Lower leg skin (tissue), 3 donors: ENCODE results near the gene KBTBD7.

Experiments used
- POLR2A ChIP-seq, 2 donors: fragments of 450-650 bp; IDR thresholded peaks; one replicate each; pipeline ENCODE4 v1.6.1; 2016 to 2017; ENCODE audit warnings: antibody characterized with exemption in 2 of 2, mild to moderate bottlenecking in 1 of 2, moderate library complexity in 1 of 2
- TF ChIP-seq, protein P1 (sequence below), 3 donors: fragments of 450-650 bp; IDR thresholded peaks; one replicate each; pipeline ENCODE4 v1.5.1; 2016; ENCODE audit warnings: antibody characterized with exemption in 3 of 3, mild to moderate bottlenecking in 3 of 3, moderate library complexity in 2 of 3

DNA sequence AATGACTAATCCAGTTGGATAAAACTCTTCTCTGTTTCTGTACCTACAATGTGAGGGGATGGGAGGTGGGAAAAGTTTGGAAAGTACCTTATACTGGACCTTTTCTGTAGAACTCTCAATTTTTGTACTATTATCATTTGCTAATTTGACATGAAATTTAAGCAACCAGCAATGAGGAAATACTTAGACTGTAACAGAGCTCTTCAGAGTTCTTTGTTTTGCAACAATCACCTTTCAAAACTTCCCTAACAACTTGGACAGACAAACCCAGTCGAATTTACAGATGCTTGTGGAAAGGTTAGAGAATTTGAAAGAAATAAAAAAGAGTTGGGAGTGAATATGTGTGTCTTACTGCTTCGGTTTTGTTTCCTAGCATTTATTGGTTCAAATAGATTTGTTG lies 16.8 kb downstream of the KBTBD7 start:
- TF ChIP-seq, protein P1, sequence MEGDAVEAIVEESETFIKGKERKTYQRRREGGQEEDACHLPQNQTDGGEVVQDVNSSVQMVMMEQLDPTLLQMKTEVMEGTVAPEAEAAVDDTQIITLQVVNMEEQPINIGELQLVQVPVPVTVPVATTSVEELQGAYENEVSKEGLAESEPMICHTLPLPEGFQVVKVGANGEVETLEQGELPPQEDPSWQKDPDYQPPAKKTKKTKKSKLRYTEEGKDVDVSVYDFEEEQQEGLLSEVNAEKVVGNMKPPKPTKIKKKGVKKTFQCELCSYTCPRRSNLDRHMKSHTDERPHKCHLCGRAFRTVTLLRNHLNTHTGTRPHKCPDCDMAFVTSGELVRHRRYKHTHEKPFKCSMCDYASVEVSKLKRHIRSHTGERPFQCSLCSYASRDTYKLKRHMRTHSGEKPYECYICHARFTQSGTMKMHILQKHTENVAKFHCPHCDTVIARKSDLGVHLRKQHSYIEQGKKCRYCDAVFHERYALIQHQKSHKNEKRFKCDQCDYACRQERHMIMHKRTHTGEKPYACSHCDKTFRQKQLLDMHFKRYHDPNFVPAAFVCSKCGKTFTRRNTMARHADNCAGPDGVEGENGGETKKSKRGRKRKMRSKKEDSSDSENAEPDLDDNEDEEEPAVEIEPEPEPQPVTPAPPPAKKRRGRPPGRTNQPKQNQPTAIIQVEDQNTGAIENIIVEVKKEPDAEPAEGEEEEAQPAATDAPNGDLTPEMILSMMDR (IDR thresholded peaks at IDR 0.05): no peak
- TF ChIP-seq POLR2A (IDR thresholded peaks at IDR 0.05): no peak
